PC-3 (cell line): ENCODE measurements around the gene NTN5. TPM values are rescaled to one million over a fixed set of nuclear protein-coding genes. Genes with fewer than 3 reads are reported as not detected.

Source experiments
- ATAC-seq: fragments of 200-7000 bp; cut with Tn5 transposase; 2 replicates; pipeline ENCODE4 v1.9.1; 2020; ENCODE audit warnings: mild to moderate bottlenecking, moderate library complexity
- BruUV-seq: library from RNA; stranded (reverse); fragments of 400-500 nt; replicated peaks from 2 replicates; lab custom pipeline; 2021; lab: Mats Ljungman, UMichigan
- CTCF ChIA-PET: fragments of 300-600 bp; sonication (Branson Sonifier 250); formaldehyde crosslinking; loops from one replicate; lab custom pipeline; 2022; ENCODE audit warnings: antibody characterized with exemption; lab: Charles Lee
- POLR2A ChIA-PET: fragments of 300-600 bp; sonication (Branson Sonifier 250); formaldehyde crosslinking; loops from one replicate; lab custom pipeline; 2022; ENCODE audit warnings: antibody characterized with exemption; ENCODE audit not compliant: unreplicated experiment; lab: Charles Lee
- DNase-seq: peaks from one replicate; pipeline ENCODE4 v3.0.0-alpha.2; 2015
- H2AFZ ChIP-seq: fragments of 300-600 bp; sonication (generic); 2 replicates; pipeline ENCODE4 v1.6.0; 2016; ENCODE audit warnings: antibody characterized with exemption, low read length
- H3F3A ChIP-seq: fragments of 300-600 bp; sonication (generic); one replicate; pipeline ENCODE4 v1.6.0; 2017; ENCODE audit warnings: antibody characterized with exemption, low read length, control low read depth, mild to moderate bottlenecking; ENCODE audit not compliant: unreplicated experiment
- H3K27ac ChIP-seq: fragments of 300-600 bp; sonication (generic); 2 replicates; pipeline ENCODE4 v1.5.1; 2016; ENCODE audit warnings: mild to moderate bottlenecking, low read length
- H3K27me3 ChIP-seq: fragments of 300-600 bp; sonication (generic); 2 replicates; pipeline ENCODE4 v1.6.1; 2016; ENCODE audit warnings: low read length, mixed read lengths
- H3K36me3 ChIP-seq: fragments of 300-600 bp; sonication (generic); 2 replicates; pipeline ENCODE4 v1.6.1; 2016; ENCODE audit warnings: low read depth, mixed run types, low read length, mixed read lengths
- H3K4me1 ChIP-seq: fragments of 300-600 bp; sonication (generic); 2 replicates; pipeline ENCODE4 v1.5.1; 2016; ENCODE audit warnings: low read length; ENCODE audit not compliant: insufficient read depth
- H3K4me2 ChIP-seq: fragments of 300-600 bp; sonication (generic); 2 replicates; pipeline ENCODE4 v1.6.0; 2016; ENCODE audit warnings: low read length
- H3K4me3 ChIP-seq: fragments of 300-600 bp; sonication (generic); 2 replicates; pipeline ENCODE4 v1.5.1; 2016; ENCODE audit warnings: mild to moderate bottlenecking, low read length, mixed read lengths
- H3K79me2 ChIP-seq: fragments of 300-600 bp; sonication (generic); 2 replicates; pipeline ENCODE4 v1.6.1; 2017; ENCODE audit warnings: low read length, mixed read lengths
- H3K9ac ChIP-seq: fragments of 300-600 bp; sonication (generic); 2 replicates; pipeline ENCODE4 v1.6.0; 2016; ENCODE audit warnings: mild to moderate bottlenecking, low read length
- H3K9me2 ChIP-seq: fragments of 300-600 bp; sonication (generic); replicated peaks from 2 replicates; pipeline ENCODE4 v1.6.1; 2016; ENCODE audit warnings: mixed run types, low read length, mixed read lengths
- H3K9me3 ChIP-seq: fragments of 300-600 bp; sonication (generic); 2 replicates; pipeline ENCODE4 v1.6.1; 2016; ENCODE audit warnings: low read length, mixed read lengths
- H4K20me1 ChIP-seq: fragments of 300-600 bp; sonication (generic); 2 replicates; pipeline ENCODE4 v1.6.1; 2016; ENCODE audit warnings: low read length, mixed read lengths
- CTCF ChIP-seq: fragments of 300-600 bp; sonication (generic); conservative IDR thresholded peaks from 2 replicates; pipeline ENCODE4 v1.5.1; 2017; ENCODE audit warnings: antibody characterized with exemption, low read depth, mild to moderate bottlenecking, low read length
- EZH2 ChIP-seq: fragments of 300-600 bp; sonication (generic); IDR thresholded peaks from one replicate; pipeline ENCODE4 v1.6.1; 2017; ENCODE audit warnings: antibody characterized with exemption, mild to moderate bottlenecking, low read length; ENCODE audit not compliant: unreplicated experiment
- EZH2phosphoT487 ChIP-seq: fragments of 300-600 bp; sonication (generic); IDR thresholded peaks from 2 replicates; pipeline ENCODE4 v1.6.1; 2018; ENCODE audit warnings: mild to moderate bottlenecking, antibody characterized with exemption, low read length, borderline replicate concordance
- intact Hi-C: fragments of 100-400 bp; cut with micrococcal nuclease; formaldehyde crosslinking; loops from 2 replicates; pipeline ENCODE4 v1.9.0; 2023
- total RNA-seq: library from RNA; depleted of rRNA; stranded (reverse); fragments of >200 nt; gene quantifications from 2 replicates; pipeline ENCODE4 v1.2.3, GENCODE V29; 2014

Gene NTN5
- total RNA-seq, 1 experiment from 2014 or later: 0.18 TPM

- Histone ChIP-seq H3K4me1 (peaks cover 24% of the 10 kb centered on the region), H2AFZ (peak within 1 kb of the TSS; percentile 94), H3K4me3 (peak within 1 kb of the TSS; percentile 80), H3K4me2 (peak within 1 kb of the TSS; percentile 96), H4K20me1 (no peaks in the 10 kb centered on the region), H3K27me3 (no peaks in the 10 kb centered on the region), H3K9me3 (no peaks in the 10 kb centered on the region), H3K27ac (peak within 1 kb of the TSS; percentile 67), H3K36me3 (no peaks in the 10 kb centered on the region), H3K9me2 (no peaks in the 10 kb centered on the region), H3K79me2 (no peaks in the 10 kb centered on the region), H3F3A (peaks cover 3% of the 10 kb centered on the region), H3K9ac (peak within 1 kb of the TSS; percentile 67)
- TF ChIP-seq EZH2phosphoT487: no peak
- no peak; the same call in 1 of the 2 replicates for TF ChIP-seq CTCF
- no peak for TF ChIP-seq EZH2
- DNase-seq: peak; percentile 49
- BruUV-seq: no TSS peak
- intact Hi-C loops: loop anchor here (1.0 kb wide), 1 partner anchor 18 kb away; the partner anchor contains the start of genes RPL18 and SPHK2
- CTCF ChIA-PET: interaction anchor here (0.7 kb wide), 1 partner anchor 9 kb away, joined by 5 read pairs; the partner anchor contains the start of gene CA11
- ATAC-seq: peak; percentile 19
- POLR2A ChIA-PET: interaction anchor here (0.6 kb wide), 1 partner anchor 94 kb away, joined by 4 read pairs; no protein-coding TSS in a partner anchor
Measured at GRCh38 chr19:48636859-48637448, 35.9 kb downstream of the NTN5 start, which contains the start of gene DBP. DBP (minus strand) TSS chr19:48637379; CDS start chr19:48636994, 385 bp downstream.

- no TSS peak for BruUV-seq
- H3K9me2 ChIP-seq: no peaks in the 10 kb centered on the region
- H2AFZ ChIP-seq: peak overlapping the region; percentile 94; the same call in 1 of the 2 replicates
- H3K9me3 ChIP-seq: no peaks in the 10 kb centered on the region
- H3F3A ChIP-seq: peaks cover 3% of the 10 kb centered on the region
- H3K4me1 ChIP-seq: peaks cover 24% of the 10 kb centered on the region
- ChIA-PET CTCF (interaction anchor here (0.7 kb wide), 1 partner anchor 10 kb away, joined by 5 read pairs; the partner anchor contains the start of gene CA11), POLR2A (interaction anchor here (0.6 kb wide), 1 partner anchor 94 kb away, joined by 4 read pairs; no protein-coding TSS in a partner anchor)
- H3K36me3 ChIP-seq: no peaks in the 10 kb centered on the region
- no peak for TF ChIP-seq CTCF
- TF ChIP-seq EZH2phosphoT487: no peak
- no peak for TF ChIP-seq EZH2
- H3K27ac ChIP-seq: 0 out of 2 replicates have a peak overlapping the region, but pooled peaks have one; percentile 67
- intact Hi-C loops: no loop called here
- no peak for ATAC-seq
- no peak for DNase-seq
- H4K20me1 ChIP-seq: no peaks in the 10 kb centered on the region
- no peaks in the 10 kb centered on the region for H3K79me2 ChIP-seq
- peak overlapping the region; percentile 80 for H3K4me3 ChIP-seq
- peak overlapping the region; percentile 96 for H3K4me2 ChIP-seq
- peak overlapping the region; percentile 68 for H3K9ac ChIP-seq
- H3K27me3 ChIP-seq: no peaks in the 10 kb centered on the region
Measured at GRCh38 chr19:48635966-48636858, 36.6 kb downstream of the NTN5 start.
